Parathyroid adenoma (tissue), 2 donors: ENCODE results near the gene PRSS27.

Experiments used
- H2AFZ ChIP-seq: fragments of 300-600 bp; sonication (generic); one replicate; pipeline ENCODE4 v1.7.0; 2017; ENCODE audit warnings: antibody characterized with exemption, mild to moderate bottlenecking
- H3K27ac ChIP-seq: fragments of 300-600 bp; sonication (generic); one replicate; pipeline ENCODE4 v1.7.0; 2017
- H3K27me3 ChIP-seq: fragments of 300-600 bp; sonication (generic); one replicate; pipeline ENCODE4 v1.7.0; 2017; ENCODE audit warnings: low read length; ENCODE audit not compliant: control insufficient read depth, insufficient read depth
- H3K36me3 ChIP-seq: fragments of 300-600 bp; sonication (generic); one replicate; pipeline ENCODE4 v1.7.0; 2017; ENCODE audit warnings: low read length; ENCODE audit not compliant: control insufficient read depth, insufficient read depth
- H3K4me1 ChIP-seq: fragments of 300-600 bp; sonication (generic); one replicate; pipeline ENCODE4 v1.7.0; 2017; ENCODE audit warnings: control low read depth
- H3K4me2 ChIP-seq: fragments of 300-600 bp; sonication (generic); one replicate; pipeline ENCODE4 v1.7.0; 2017; ENCODE audit warnings: low read length
- H3K4me3 ChIP-seq: fragments of 300-600 bp; sonication (generic); one replicate; pipeline ENCODE4 v1.7.0; 2017; ENCODE audit warnings: low read depth, low read length
- H3K79me2 ChIP-seq: fragments of 300-600 bp; sonication (generic); one replicate; pipeline ENCODE4 v1.7.0; 2017; ENCODE audit warnings: control low read depth
- H3K9ac ChIP-seq: fragments of 300-600 bp; sonication (generic); one replicate; pipeline ENCODE4 v1.7.0; 2017; ENCODE audit warnings: mild to moderate bottlenecking
- H3K9me3 ChIP-seq: fragments of 300-600 bp; sonication (generic); one replicate; pipeline ENCODE4 v1.7.0; 2017; ENCODE audit warnings: low read length; ENCODE audit not compliant: control insufficient read depth
- TF ChIP-seq, protein P1 (sequence below): fragments of 300-600 bp; sonication (generic); IDR thresholded peaks from one replicate; pipeline ENCODE4 v1.7.0; 2017; ENCODE audit warnings: antibody characterized with exemption, mild to moderate bottlenecking
- donor health status: primary hyperparathyroidism.

PRSS27 gene

DNA sequence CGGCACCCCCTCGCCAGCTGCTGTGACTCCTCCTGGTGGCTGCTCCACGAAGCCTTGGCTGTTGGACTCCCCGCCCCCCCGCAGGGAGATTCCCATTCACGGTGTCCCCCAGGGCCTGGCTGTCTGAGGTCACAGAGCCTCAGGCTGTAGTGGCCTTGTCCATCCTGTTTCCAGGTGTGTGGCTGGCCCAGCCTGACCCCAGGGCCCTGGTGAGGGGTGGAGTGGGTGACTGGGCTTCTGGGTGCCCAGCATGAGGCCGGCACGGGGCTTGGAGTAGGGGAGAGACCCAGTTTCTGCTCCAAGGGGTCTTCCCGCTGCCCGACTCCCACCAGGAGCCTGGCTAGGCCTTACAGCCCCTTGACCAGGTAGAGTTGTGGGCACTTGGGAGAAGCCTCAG, 10.4 kb downstream of the PRSS27 start:
- Histone ChIP-seq H3K4me2 (no peak overlapping the region), H2AFZ (no peak overlapping the region), H3K4me1 (no peaks in the 10 kb centered on the region), H3K79me2 (no peaks in the 10 kb centered on the region), H3K27me3 (no peaks in the 10 kb centered on the region), H3K27ac (no peak overlapping the region), H3K9me3 (no peaks in the 10 kb centered on the region), H3K9ac (no peak overlapping the region), H3K36me3 (no peaks in the 10 kb centered on the region), H3K4me3 (no peak overlapping the region)
- TF ChIP-seq, protein P1, sequence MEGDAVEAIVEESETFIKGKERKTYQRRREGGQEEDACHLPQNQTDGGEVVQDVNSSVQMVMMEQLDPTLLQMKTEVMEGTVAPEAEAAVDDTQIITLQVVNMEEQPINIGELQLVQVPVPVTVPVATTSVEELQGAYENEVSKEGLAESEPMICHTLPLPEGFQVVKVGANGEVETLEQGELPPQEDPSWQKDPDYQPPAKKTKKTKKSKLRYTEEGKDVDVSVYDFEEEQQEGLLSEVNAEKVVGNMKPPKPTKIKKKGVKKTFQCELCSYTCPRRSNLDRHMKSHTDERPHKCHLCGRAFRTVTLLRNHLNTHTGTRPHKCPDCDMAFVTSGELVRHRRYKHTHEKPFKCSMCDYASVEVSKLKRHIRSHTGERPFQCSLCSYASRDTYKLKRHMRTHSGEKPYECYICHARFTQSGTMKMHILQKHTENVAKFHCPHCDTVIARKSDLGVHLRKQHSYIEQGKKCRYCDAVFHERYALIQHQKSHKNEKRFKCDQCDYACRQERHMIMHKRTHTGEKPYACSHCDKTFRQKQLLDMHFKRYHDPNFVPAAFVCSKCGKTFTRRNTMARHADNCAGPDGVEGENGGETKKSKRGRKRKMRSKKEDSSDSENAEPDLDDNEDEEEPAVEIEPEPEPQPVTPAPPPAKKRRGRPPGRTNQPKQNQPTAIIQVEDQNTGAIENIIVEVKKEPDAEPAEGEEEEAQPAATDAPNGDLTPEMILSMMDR: no peak

- Histone ChIP-seq H2AFZ (no peak overlapping the region), H3K9me3 (no peaks in the 10 kb centered on the region), H3K4me1 (no peaks in the 10 kb centered on the region), H3K36me3 (no peaks in the 10 kb centered on the region), H3K9ac (no peak overlapping the region), H3K4me3 (no peak overlapping the region), H3K79me2 (no peaks in the 10 kb centered on the region), H3K27me3 (no peaks in the 10 kb centered on the region), H3K27ac (no peak overlapping the region), H3K4me2 (no peak overlapping the region)
- TF ChIP-seq, protein P1: no peak
Observed at GRCh38 chr16:2708955-2709587, 11.0 kb downstream of the PRSS27 start.

DNA sequence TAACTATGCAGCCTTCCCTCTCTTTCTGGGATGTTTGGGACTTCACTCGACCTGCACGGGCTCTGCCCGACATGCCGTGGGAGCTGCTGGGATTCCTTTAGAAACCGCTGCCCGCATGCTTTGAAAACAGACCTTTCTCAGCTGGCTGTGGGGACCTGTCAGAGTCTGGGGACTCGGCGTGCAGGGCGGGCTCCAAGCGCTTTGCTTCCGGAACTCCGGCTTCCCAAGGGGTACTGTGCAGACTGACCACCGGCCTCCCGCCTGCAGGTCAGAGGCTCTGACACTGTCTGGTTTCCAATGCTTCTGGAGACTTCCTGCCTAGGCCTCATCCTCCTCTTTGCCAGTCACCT, 11.8 kb downstream of the PRSS27 start:
- Histone ChIP-seq H3K4me2 (no peak overlapping the region), H3K9ac (no peak overlapping the region), H3K36me3 (no peaks in the 10 kb centered on the region), H3K4me1 (no peaks in the 10 kb centered on the region), H3K79me2 (no peaks in the 10 kb centered on the region), H3K4me3 (no peak overlapping the region), H3K27me3 (no peaks in the 10 kb centered on the region), H3K27ac (no peak overlapping the region), H2AFZ (no peak overlapping the region), H3K9me3 (no peaks in the 10 kb centered on the region)
- TF ChIP-seq, protein P1: no peak

- Histone ChIP-seq H3K27ac (no peak overlapping the region), H3K4me3 (no peak overlapping the region), H3K27me3 (no peaks in the 10 kb centered on the region), H2AFZ (no peak overlapping the region), H3K79me2 (no peaks in the 10 kb centered on the region), H3K36me3 (no peaks in the 10 kb centered on the region), H3K4me1 (no peaks in the 10 kb centered on the region), H3K9me3 (no peaks in the 10 kb centered on the region), H3K9ac (no peak overlapping the region), H3K4me2 (no peak overlapping the region)
- TF ChIP-seq, protein P1: no peak
Observed at GRCh38 chr16:2707368-2708289, 12.4 kb downstream of the PRSS27 start.
